Brain microvascular endothelial cell (primary cell): ENCODE results near the gene SEL1L2.

Experiments used
- DNase-seq: peaks from one replicate; pipeline ENCODE4 v3.0.0-alpha.2; 2020
- H3K27ac ChIP-seq: fragments of 250-450 bp; sonication (Bioruptor Pico); 2 replicates; pipeline ENCODE4 v1.5.1; 2020; ENCODE audit warnings: mild to moderate bottlenecking, moderate library complexity
- H3K27me3 ChIP-seq: fragments of 250-450 bp; sonication (Bioruptor Pico); replicated peaks from 2 replicates; pipeline ENCODE4 v1.5.1; 2020; ENCODE audit warnings: mild to moderate bottlenecking
- H3K36me3 ChIP-seq: fragments of 250-450 bp; sonication (Bioruptor Pico); replicated peaks from 2 replicates; pipeline ENCODE4 v1.5.1; 2020; ENCODE audit warnings: mild to moderate bottlenecking
- H3K4me3 ChIP-seq: 2 replicates; pipeline ENCODE4 v1.5.1; 2011; ENCODE audit warnings: low read depth, mild to moderate bottlenecking, control low read depth, low read length, moderate library complexity
- CTCF ChIP-seq: IDR thresholded peaks from 2 replicates; pipeline ENCODE4 v1.5.1; 2011; ENCODE audit warnings: low read depth, mild to moderate bottlenecking, moderate library complexity, low read length, control low read depth, inconsistent platforms; ENCODE audit errors: missing control alignments
- in situ Hi-C: cut with HindIII; loops from 2 replicates; pipeline ENCODE4 v1.10.0; 2017; ENCODE audit warnings: low sequenced_read_pairs, low pct_ligation_motif_present

Gene SEL1L2

GRCh38 chr20:13810446-13810845, 180.0 kb downstream of the SEL1L2 start:
- Histone ChIP-seq H3K27me3 (no peaks in the 10 kb centered on the region), H3K27ac (no peak overlapping the region), H3K4me3 (no peak overlapping the region), H3K36me3 (peaks cover 48% of the 10 kb centered on the region)
- in situ Hi-C loops: no loop called here
- TF ChIP-seq CTCF: no peak
- no peak for DNase-seq

- DNase-seq: no peak
- H3K27me3 ChIP-seq: no peaks in the 10 kb centered on the region
- no peak overlapping the region for H3K27ac ChIP-seq
- TF ChIP-seq CTCF: no peak
- no peak overlapping the region for H3K4me3 ChIP-seq
- H3K36me3 ChIP-seq: peaks cover 44% of the 10 kb centered on the region
- in situ Hi-C loops: no loop called here
Observed at GRCh38 chr20:13809855-13810254, 180.6 kb downstream of the SEL1L2 start.

GRCh38 chr20:13809373-13809772, 181.0 kb downstream of the SEL1L2 start:
- no peaks in the 10 kb centered on the region for H3K27me3 ChIP-seq
- no peak for DNase-seq
- no peak for TF ChIP-seq CTCF
- in situ Hi-C loops: no loop called here
- H3K27ac ChIP-seq: no peak overlapping the region
- no peak overlapping the region for H3K4me3 ChIP-seq
- peaks cover 43% of the 10 kb centered on the region for H3K36me3 ChIP-seq

GRCh38 chr20:13800728-13801134, 189.7 kb downstream of the SEL1L2 start:
- Histone ChIP-seq H3K27me3 (no peaks in the 10 kb centered on the region), H3K4me3 (no peak overlapping the region), H3K36me3 (peaks cover 50% of the 10 kb centered on the region), H3K27ac (no peak overlapping the region)
- TF ChIP-seq CTCF: no peak
- peak; percentile 69 for DNase-seq
- in situ Hi-C loops: no loop called here

- H3K27me3 ChIP-seq: no peaks in the 10 kb centered on the region
- no peak overlapping the region for H3K4me3 ChIP-seq
- no peak for DNase-seq
- no peak overlapping the region for H3K27ac ChIP-seq
- peaks cover 56% of the 10 kb centered on the region for H3K36me3 ChIP-seq
- in situ Hi-C loops: no loop called here
- TF ChIP-seq CTCF: no peak
Observed at GRCh38 chr20:13799974-13800373, 190.4 kb downstream of the SEL1L2 start.
